ENCODE results near the gene PLIN4.

Gene PLIN4

GRCh38 chr19:4456476-4456842, 61.8 kb downstream of the PLIN4 start:
- H3K36me3 Mint-ChIP-seq (ENCODE audit: low read depth), result peaks cover 19% of the 10 kb centered on the region
- H3K4me1 Mint-ChIP-seq (ENCODE audit: low read depth), result peaks cover 17% of the 10 kb centered on the region
- peak; percentile 38 for DNase-seq
- H3K27ac Mint-ChIP-seq, result peak overlapping the region; percentile 89
- peak overlapping the region; percentile 81 for H3K4me3 Mint-ChIP-seq
- no peaks in the 10 kb centered on the region for H3K27me3 Mint-ChIP-seq
- no peaks in the 10 kb centered on the region for H3K9me3 Mint-ChIP-seq

GRCh38 chr19:4455719-4456475, 62.4 kb downstream of the PLIN4 start:
- Mint-ChIP-seq H3K4me1 (ENCODE audit: low read depth) (peaks cover 17% of the 10 kb centered on the region), H3K4me3 (peak overlapping the region; percentile 81), H3K27ac (peak overlapping the region; percentile 89), H3K36me3 (ENCODE audit: low read depth) (peaks cover 23% of the 10 kb centered on the region), H3K9me3 (no peaks in the 10 kb centered on the region), H3K27me3 (no peaks in the 10 kb centered on the region)
- no peak for DNase-seq

DNA sequence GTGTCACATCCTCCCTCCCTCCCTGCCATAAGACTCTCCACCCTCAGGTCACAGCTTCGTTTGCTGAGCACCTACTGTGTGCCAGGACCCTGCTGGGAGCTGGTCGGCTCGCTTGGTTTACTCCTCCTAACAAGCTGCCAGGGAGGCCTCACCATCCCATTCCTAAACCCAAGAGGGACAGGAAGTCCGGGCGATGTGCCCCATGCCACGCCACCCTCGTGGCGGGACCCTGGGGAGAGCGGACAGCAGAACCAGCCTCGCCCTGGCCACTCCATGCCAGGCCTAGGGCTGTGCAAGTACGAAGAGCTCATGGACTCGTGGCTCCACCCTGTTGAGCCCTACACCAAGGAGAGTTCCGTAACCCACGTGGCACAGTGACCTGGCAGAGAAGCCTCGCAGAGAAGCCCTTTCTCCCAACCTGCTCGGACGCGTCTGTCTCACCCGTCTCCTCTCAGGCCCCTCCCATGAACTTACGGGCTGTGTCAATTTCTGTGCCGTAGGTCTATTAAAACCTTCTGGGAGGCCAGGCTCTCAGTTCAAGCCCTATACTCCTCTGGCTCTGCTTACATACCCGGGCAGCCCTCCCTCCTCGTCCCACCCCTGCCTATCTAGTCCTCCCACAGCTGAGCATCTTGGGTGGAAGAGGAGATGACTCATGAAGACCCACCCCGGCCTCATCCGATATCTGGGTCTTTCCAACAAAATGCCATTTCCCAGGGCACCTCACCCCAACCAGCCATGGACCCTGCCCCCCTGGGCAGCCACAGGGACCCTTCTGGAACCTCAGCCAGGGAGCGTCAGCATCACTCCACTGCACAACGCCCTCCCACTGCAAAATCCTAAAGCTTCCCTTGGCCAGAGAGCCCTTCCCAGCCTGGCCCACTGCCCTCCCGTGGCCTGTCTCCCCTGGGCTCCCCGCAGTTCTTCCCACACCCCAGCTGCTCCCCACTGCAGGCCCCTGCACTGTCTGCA, 63.3 kb downstream of the PLIN4 start:
- no peak for DNase-seq
- Mint-ChIP-seq H3K27ac (peak overlapping the region; percentile 89), H3K4me3 (no peak overlapping the region), H3K4me1 (ENCODE audit: low read depth) (peaks cover 17% of the 10 kb centered on the region), H3K27me3 (no peaks in the 10 kb centered on the region), H3K9me3 (no peaks in the 10 kb centered on the region), H3K36me3 (ENCODE audit: low read depth) (peaks cover 30% of the 10 kb centered on the region)

- H3K4me3 Mint-ChIP-seq, result no peak overlapping the region
- peaks cover 44% of the 10 kb centered on the region for H3K36me3 Mint-ChIP-seq (ENCODE audit: low read depth)
- no peak for DNase-seq
- H3K27ac Mint-ChIP-seq, result no peak overlapping the region
- no peaks in the 10 kb centered on the region for H3K27me3 Mint-ChIP-seq
- peaks cover 17% of the 10 kb centered on the region for H3K4me1 Mint-ChIP-seq (ENCODE audit: low read depth)
- H3K9me3 Mint-ChIP-seq, result no peaks in the 10 kb centered on the region
Measured at GRCh38 chr19:4453232-4454179, 64.8 kb downstream of the PLIN4 start.

DNA sequence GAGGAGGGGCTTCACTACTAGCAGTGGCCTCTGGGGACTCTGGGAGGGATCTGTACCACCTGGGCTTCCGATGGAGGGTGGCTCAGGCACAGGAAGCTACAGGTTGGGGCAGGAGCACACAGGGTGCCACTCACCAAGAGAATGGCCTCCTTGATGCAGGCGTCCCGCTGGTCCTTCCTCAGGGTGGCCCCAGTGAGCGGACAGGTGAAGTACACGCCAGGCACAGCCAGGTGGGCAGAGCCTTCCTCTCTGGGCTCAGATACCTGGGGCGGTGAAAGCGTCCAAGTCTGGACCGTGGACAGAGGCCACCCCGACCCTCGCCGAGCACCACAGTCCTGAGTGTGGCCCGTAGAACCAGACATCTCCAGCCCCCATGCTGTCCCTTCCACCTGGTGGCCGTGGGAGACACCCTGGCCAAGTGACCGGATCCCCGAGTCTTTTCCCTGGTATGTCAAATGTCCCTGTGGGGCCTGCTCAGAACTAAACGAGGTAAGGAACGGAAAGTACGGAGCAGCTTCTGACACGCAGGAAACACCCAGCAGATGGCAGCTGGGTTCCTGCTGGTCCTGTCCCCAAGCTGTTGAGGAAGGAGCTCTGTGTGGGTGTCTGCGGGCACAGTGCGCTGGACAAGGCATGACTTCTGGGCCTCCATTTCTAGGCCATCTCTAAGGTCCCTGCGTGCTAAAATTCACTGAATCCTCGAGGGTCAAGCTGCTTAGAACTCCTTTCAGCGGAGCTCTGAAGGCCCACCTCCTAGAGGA, 65.9 kb downstream of the PLIN4 start:
- Mint-ChIP-seq H3K9me3 (no peaks in the 10 kb centered on the region), H3K36me3 (ENCODE audit: low read depth) (peaks cover 51% of the 10 kb centered on the region), H3K27me3 (no peaks in the 10 kb centered on the region), H3K27ac (no peak overlapping the region), H3K4me1 (ENCODE audit: low read depth) (peaks cover 12% of the 10 kb centered on the region), H3K4me3 (no peak overlapping the region)
- no peak for DNase-seq

Measured in activated T-cell treated with anti-CD3 and anti-CD28 coated beads, Interleukin-2, amount 50 U/mL, for 24 hours (primary cell).